Renal cortical epithelial cell (primary cell): ENCODE data around the gene ITPR3. TPM values are rescaled to one million over a fixed set of nuclear protein-coding genes. Genes with fewer than 3 reads are reported as not detected.

Experiments
- DNase-seq: peaks from one replicate; pipeline ENCODE4 v3.0.0-alpha.2; 2011; ENCODE audit warnings: low read depth
- total RNA-seq: library from RNA; depleted of rRNA; stranded (reverse); fragments of >200 nt; gene quantifications from 2 replicates; pipeline ENCODE4 v1.2.3, GENCODE V29; 2014

Gene ITPR3
- total RNA-seq, 1 donor from 2014 or later = 173 TPM

- no peak for DNase-seq
These were observed 78.6 kb downstream of the ITPR3 start for GRCh38 chr6:33699739-33700138.

- DNase-seq = peak; percentile 63
These were observed 79.4 kb downstream of the ITPR3 start for GRCh38 chr6:33700391-33701050.

GRCh38 chr6:33702345-33702977, 81.3 kb downstream of the ITPR3 start:
- DNase-seq = peak; percentile 64

GRCh38 chr6:33704215-33705066, 83.3 kb downstream of the ITPR3 start:
- no peak for DNase-seq

- DNase-seq = no peak
These were observed 84.3 kb downstream of the ITPR3 start for GRCh38 chr6:33705268-33705885.

GRCh38 chr6:33705955-33706725, 85.0 kb downstream of the ITPR3 start:
- DNase-seq = no peak

GRCh38 chr6:33707771-33708170, 86.6 kb downstream of the ITPR3 start:
- no peak for DNase-seq

- no peak for DNase-seq
These were observed 87.5 kb downstream of the ITPR3 start for GRCh38 chr6:33708516-33709204.

- no peak for DNase-seq
These were observed 88.6 kb downstream of the ITPR3 start for GRCh38 chr6:33709605-33710295.

- DNase-seq = no peak
These were observed 89.4 kb downstream of the ITPR3 start for GRCh38 chr6:33710296-33711121.

GRCh38 chr6:33711140-33712129, 90.3 kb downstream of the ITPR3 start, which contains the start of gene UQCC2:
Gene UQCC2, minus strand, starts transcription at chr6:33711700. Its CDS starts 14 bp downstream, at chr6:33711686.
- peak; percentile 86 for DNase-seq

GRCh38 chr6:33712914-33713313, 91.8 kb downstream of the ITPR3 start:
- no peak for DNase-seq

- no peak for DNase-seq
These were observed 92.7 kb downstream of the ITPR3 start for GRCh38 chr6:33713786-33714185.

GRCh38 chr6:33714385-33715040, 93.4 kb downstream of the ITPR3 start:
- no peak for DNase-seq

- DNase-seq = peak; percentile 47
These were observed 95.3 kb downstream of the ITPR3 start for GRCh38 chr6:33716379-33716778.

- DNase-seq = peak; percentile 45
These were observed 95.9 kb downstream of the ITPR3 start for GRCh38 chr6:33716890-33717632.
